SK-N-SH (cell line): Measurements from ENCODE around the gene RASGRF1. TPM values are rescaled to one million over a fixed set of nuclear protein-coding genes. Genes with fewer than 3 reads are reported as not detected.

Experiments
- CTCF ChIA-PET: fragments of 300-600, 350-600 bp; formaldehyde crosslinking; extraction: SDS; loops from one replicate; lab custom pipeline; 2021; lab: Yijun Ruan, JAX
- POLR2A ChIA-PET: fragments of 350-600 bp; sonication (Branson Sonifier 250); formaldehyde crosslinking; extraction: SDS; loops from one replicate; lab custom pipeline; 2020; ENCODE audit warnings: antibody characterized with exemption, inconsistent platforms; lab: Yijun Ruan, JAX
- DNase-seq: peaks from one replicate; pipeline ENCODE4 v3.0.0; 2012
- H2AFZ ChIP-seq: fragments of 200-600 bp; sonication (generic); 2 replicates; pipeline ENCODE4 v1.8.1; 2016; ENCODE audit warnings: antibody characterized with exemption, mild to moderate bottlenecking, low read depth
- H3F3A ChIP-seq: fragments of 200-600 bp; sonication (generic); replicated peaks from 2 replicates; pipeline ENCODE3; 2016; ENCODE audit warnings: antibody characterized with exemption, mild to moderate bottlenecking; ENCODE audit not compliant: insufficient read depth
- H3K27ac ChIP-seq, 2 experiments: fragments of 200-500 bp in 1 of 2; fragments of 200-600 bp in 1 of 2; sonication (Bioruptor generic) in 1 of 2; sonication (generic), shearing (Covaris generic) in 1 of 2; 2 replicates each; pipeline versions ENCODE4 v1.5.1 to v1.6.1; 2014 to 2016; ENCODE audit warnings: low read depth in 2 of 2, inconsistent platforms in 1 of 2, low read length in 1 of 2, mild to moderate bottlenecking in 1 of 2, mixed read lengths in 1 of 2
- H3K27me3 ChIP-seq: fragments of 200-600 bp; sonication (generic), shearing (Covaris generic); 2 replicates; pipeline ENCODE4 v1.6.1; 2016; ENCODE audit warnings: mixed run types; ENCODE audit not compliant: insufficient read depth
- H3K36me3 ChIP-seq, 2 experiments: fragments of 200-500 bp in 1 of 2; fragments of 200-600 bp in 1 of 2; sonication (Bioruptor generic) in 1 of 2; sonication (generic) in 1 of 2; replicated peaks in 1 of 2; 2 replicates each; pipeline versions ENCODE3 to v1.5.1; 2014 to 2016; ENCODE audit warnings: low read length in 1 of 2, mild to moderate bottlenecking in 1 of 2; ENCODE audit not compliant: insufficient read depth in 2 of 2, control insufficient read depth in 1 of 2
- H3K4me1 ChIP-seq, 2 experiments: fragments of 200-500 bp in 1 of 2; fragments of 200-600 bp in 1 of 2; sonication (Bioruptor generic) in 1 of 2; sonication (generic), shearing (Covaris generic) in 1 of 2; 2 replicates each; pipeline versions ENCODE4 v1.5.1 to v1.6.1; 2014 to 2016; ENCODE audit warnings: low read depth in 1 of 2, low read length in 1 of 2, mixed run types in 1 of 2; ENCODE audit not compliant: insufficient read depth in 2 of 2, control insufficient read depth in 1 of 2
- H3K4me2 ChIP-seq: fragments of 200-600 bp; sonication (generic), shearing (Covaris generic); 2 replicates; pipeline ENCODE4 v1.6.1; 2017; ENCODE audit warnings: mixed run types
- H3K4me3 ChIP-seq, 2 experiments: fragments of 200-500 bp in 1 of 2; fragments of 200-600 bp in 1 of 2; sonication (Bioruptor generic) in 1 of 2; sonication (generic), shearing (Covaris generic) in 1 of 2; 2 replicates each; pipeline versions ENCODE4 v1.5.1 to v1.8.1; 2014 to 2016; ENCODE audit warnings: low read depth in 2 of 2, inconsistent platforms in 1 of 2, low read length in 1 of 2, mild to moderate bottlenecking in 1 of 2, mixed read lengths in 1 of 2, moderate library complexity in 1 of 2
- H3K79me2 ChIP-seq: fragments of 200-600 bp; sonication (generic); 2 replicates; pipeline ENCODE4 v1.8.1; 2017; ENCODE audit warnings: mild to moderate bottlenecking; ENCODE audit not compliant: insufficient read depth
- H3K9ac ChIP-seq: fragments of 200-600 bp; sonication (generic); 2 replicates; pipeline ENCODE4 v1.6.1; 2017; ENCODE audit warnings: mixed run types
- H3K9me2 ChIP-seq: fragments of 200-600 bp; sonication (generic); 2 replicates; pipeline ENCODE4 v1.6.1; 2017; ENCODE audit warnings: mixed run types
- H3K9me3 ChIP-seq: fragments of 200-600 bp; sonication (generic); 2 replicates; pipeline ENCODE4 v1.6.1; 2017; ENCODE audit warnings: mixed run types, mild to moderate bottlenecking, moderate library complexity
- H4K20me1 ChIP-seq: fragments of 200-600 bp; sonication (generic); 2 replicates; pipeline ENCODE4 v1.6.1; 2017; ENCODE audit warnings: mild to moderate bottlenecking, mixed run types; ENCODE audit not compliant: insufficient read depth
- ELF1 ChIP-seq: IDR thresholded peaks from 2 replicates; pipeline ENCODE4 v1.4.0; 2012
- EP300 ChIP-seq, 2 experiments: IDR thresholded peaks; 2 replicates each; pipeline versions ENCODE4 v1.4.0 to v1.6.1; 2012; ENCODE audit warnings: borderline replicate concordance in 1 of 2, low read depth in 1 of 2, low read length in 1 of 2
- FOSL2 ChIP-seq: IDR thresholded peaks from 2 replicates; pipeline ENCODE4 v1.4.0; 2012; ENCODE audit warnings: low read depth, mild to moderate bottlenecking, moderate library complexity, borderline replicate concordance
- FOXJ3 ChIP-seq: sonication (generic); formaldehyde crosslinking; IDR thresholded peaks from 2 replicates; pipeline ENCODE4 v1.5.1; 2020; ENCODE audit warnings: mild to moderate bottlenecking, missing genetic modification reagents
- FOXM1 ChIP-seq: IDR thresholded peaks from 2 replicates; pipeline ENCODE4 v1.4.0; 2012; ENCODE audit warnings: low read depth, mild to moderate bottlenecking
- GABPA ChIP-seq: IDR thresholded peaks from 2 replicates; pipeline ENCODE4 v1.4.0; 2012; ENCODE audit warnings: low read depth, mild to moderate bottlenecking
- GATA2 ChIP-seq: sonication (generic); formaldehyde crosslinking; IDR thresholded peaks from 2 replicates; pipeline ENCODE4 v1.5.0; 2020; ENCODE audit warnings: mild to moderate bottlenecking, missing genetic modification reagents
- JUND ChIP-seq: IDR thresholded peaks from 2 replicates; pipeline ENCODE4 v1.4.0; 2012
- MEF2A ChIP-seq: IDR thresholded peaks from 2 replicates; pipeline ENCODE4 v1.4.0; 2012; ENCODE audit warnings: low read depth, borderline replicate concordance
- NFIC ChIP-seq: IDR thresholded peaks from 2 replicates; pipeline ENCODE4 v1.4.0; 2012; ENCODE audit warnings: borderline replicate concordance
- RAD21 ChIP-seq: IDR thresholded peaks from 2 replicates; pipeline ENCODE4 v1.6.1; 2012; ENCODE audit warnings: mild to moderate bottlenecking, low read length
- RCOR1 ChIP-seq: fragments of 150-350 bp; IDR thresholded peaks from 2 replicates; pipeline ENCODE4 v1.6.1; 2017; ENCODE audit warnings: antibody characterized with exemption, low read length
- RFX5 ChIP-seq: IDR thresholded peaks from 2 replicates; pipeline ENCODE4 v1.6.1; 2012; ENCODE audit warnings: mild to moderate bottlenecking, improper control_type of control experiment, low read length
- RXRA ChIP-seq: IDR thresholded peaks from 2 replicates; pipeline ENCODE4 v1.4.0; 2012; ENCODE audit warnings: low read depth, mild to moderate bottlenecking, borderline replicate concordance
- SIN3A ChIP-seq: IDR thresholded peaks from 2 replicates; pipeline ENCODE4 v1.6.1; 2012; ENCODE audit warnings: low read depth, mild to moderate bottlenecking, low read length, moderate library complexity, borderline replicate concordance
- SMC3 ChIP-seq: IDR thresholded peaks from 2 replicates; pipeline ENCODE4 v1.6.1; 2012; ENCODE audit warnings: low read depth, low read length, improper control_type of control experiment
- TAF1 ChIP-seq: IDR thresholded peaks from 2 replicates; pipeline ENCODE4 v1.6.1; 2012; ENCODE audit warnings: low read depth, mild to moderate bottlenecking, low read length, moderate library complexity, borderline replicate concordance
- TCF12 ChIP-seq: IDR thresholded peaks from 2 replicates; pipeline ENCODE4 v1.4.0; 2012
- TEAD4 ChIP-seq: IDR thresholded peaks from 2 replicates; pipeline ENCODE4 v1.4.0; 2012; ENCODE audit warnings: mild to moderate bottlenecking, borderline replicate concordance; ENCODE audit not compliant: insufficient read depth
- YY1 ChIP-seq: IDR thresholded peaks from 2 replicates; pipeline ENCODE4 v1.4.0; 2012; ENCODE audit warnings: low read depth, mild to moderate bottlenecking
- whole genome bisulfite sequencing: methylation state at CpG from one replicate; pipeline ENCODE4 v1.1.6; 2017; ENCODE audit warnings: low lambda C conversion rate; 5-methylcytosine and 5-hydroxymethylcytosine counted together
- polyA plus RNA-seq, 3 experiments: library from polyadenylated mRNA; depleted of rRNA; stranded (reverse); fragments of >200 nt; gene quantifications; 2 replicates each; pipeline ENCODE4 v1.2.3, GENCODE V29; 2012
- TF ChIP-seq, protein P1 (sequence below): fragments of 150-350 bp; IDR thresholded peaks from 2 replicates; pipeline ENCODE4 v1.6.1; 2016; ENCODE audit warnings: mild to moderate bottlenecking, low read depth, low read length
- TF ChIP-seq, protein P2 (sequence below): IDR thresholded peaks from 2 replicates; pipeline ENCODE4 v1.4.0; 2012; ENCODE audit warnings: low read depth, borderline replicate concordance
- TF ChIP-seq, protein P3 (sequence below): IDR thresholded peaks from 2 replicates; pipeline ENCODE4 v1.4.0; 2012; ENCODE audit warnings: low read depth
- TF ChIP-seq, protein P4 (sequence below): fragments of 200-600 bp; sonication (generic); IDR thresholded peaks from 2 replicates; pipeline ENCODE4 v1.6.1; 2017; ENCODE audit warnings: antibody characterized with exemption, mild to moderate bottlenecking, moderate library complexity
- TF ChIP-seq, protein P5 (sequence below): fragments of 150-350 bp; IDR thresholded peaks from 2 replicates; pipeline ENCODE4 v1.6.1; 2017; ENCODE audit warnings: antibody characterized with exemption, low read length, low read depth, borderline replicate concordance

RASGRF1 gene
- polyA plus RNA-seq, 1 of the 3 experiments (the other 2 are of a cell fraction) = 0.10 TPM

DNA sequence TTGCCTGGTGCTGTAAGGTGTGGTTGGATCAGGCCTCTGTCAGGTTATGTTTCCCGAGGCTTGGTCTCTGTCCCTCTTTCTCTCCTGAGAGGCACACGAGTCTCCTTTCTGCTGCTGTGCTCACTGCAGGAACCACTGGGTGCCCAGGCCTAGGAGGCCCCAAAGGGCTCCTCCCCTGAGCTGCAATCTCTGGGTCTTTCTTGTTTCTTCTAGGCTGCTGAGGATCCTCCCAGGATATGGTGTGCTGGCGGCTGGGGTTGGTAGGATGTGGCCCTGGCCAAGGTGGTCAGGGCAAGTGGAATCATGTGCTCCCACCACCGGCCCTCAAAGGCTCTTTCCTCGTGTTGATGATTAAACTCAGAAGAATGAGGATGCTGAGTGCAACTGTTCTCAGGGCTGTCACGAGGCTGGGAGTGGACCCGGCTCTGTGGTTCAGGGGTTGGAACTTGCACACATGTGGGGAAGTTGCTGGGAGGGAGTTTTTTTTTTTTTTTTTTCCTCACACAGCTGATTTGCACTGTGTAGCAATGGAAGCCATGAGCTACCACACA lies 102.1 kb downstream of the RASGRF1 start:
- Histone ChIP-seq H3K27ac (peak overlapping the region in 1 of 2 experiments; percentile 47; a peak in 2 of 4 replicates), H3K79me2 (no peaks in the 10 kb centered on the region), H3F3A (peaks cover 6% of the 10 kb centered on the region), H3K4me2 (no peak overlapping the region), H3K9me3 (no peaks in the 10 kb centered on the region), H2AFZ (peak overlapping the region; percentile 70), H3K9ac (no peak overlapping the region; the same call in 1 of the 2 replicates), H3K36me3 (no peaks in the 10 kb centered on the region), H3K4me1 (peaks cover 0 to 6% of the 10 kb centered on the region in 2 experiments; a peak in 2 of 4 replicates), H4K20me1 (no peaks in the 10 kb centered on the region), H3K4me3 (no peak overlapping the region), H3K27me3 (no peaks in the 10 kb centered on the region), H3K9me2 (no peaks in the 10 kb centered on the region)
- 27% methylated on average over 7 of the region's 7 CpGs for WGBS
- DNase-seq = no peak
- POLR2A ChIA-PET = no interaction called here
- CTCF ChIA-PET = interaction anchor here (0.9 to 1.8 kb wide), 4 partner anchors 10 to 79 kb away, joined by 3 to 9 read pairs (median 4); no protein-coding TSS in a partner anchor
- no peak for TF ChIP-seq MEF2A
- TF ChIP-seq JUND = peak; percentile 63
- TF ChIP-seq, protein P1, sequence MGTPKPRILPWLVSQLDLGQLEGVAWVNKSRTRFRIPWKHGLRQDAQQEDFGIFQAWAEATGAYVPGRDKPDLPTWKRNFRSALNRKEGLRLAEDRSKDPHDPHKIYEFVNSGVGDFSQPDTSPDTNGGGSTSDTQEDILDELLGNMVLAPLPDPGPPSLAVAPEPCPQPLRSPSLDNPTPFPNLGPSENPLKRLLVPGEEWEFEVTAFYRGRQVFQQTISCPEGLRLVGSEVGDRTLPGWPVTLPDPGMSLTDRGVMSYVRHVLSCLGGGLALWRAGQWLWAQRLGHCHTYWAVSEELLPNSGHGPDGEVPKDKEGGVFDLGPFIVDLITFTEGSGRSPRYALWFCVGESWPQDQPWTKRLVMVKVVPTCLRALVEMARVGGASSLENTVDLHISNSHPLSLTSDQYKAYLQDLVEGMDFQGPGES = no peak
- TF ChIP-seq RXRA = 0 out of 2 replicates have a peak, but pooled peaks have one; percentile 21
- no peak for TF ChIP-seq GATA2 (CRISPR knock-in tag)
- peak; percentile 34; the same call in 1 of the 2 replicates for TF ChIP-seq TEAD4
- TF ChIP-seq TCF12 = peak; percentile 58; the same call in 1 of the 2 replicates
- TF ChIP-seq, protein P2, sequence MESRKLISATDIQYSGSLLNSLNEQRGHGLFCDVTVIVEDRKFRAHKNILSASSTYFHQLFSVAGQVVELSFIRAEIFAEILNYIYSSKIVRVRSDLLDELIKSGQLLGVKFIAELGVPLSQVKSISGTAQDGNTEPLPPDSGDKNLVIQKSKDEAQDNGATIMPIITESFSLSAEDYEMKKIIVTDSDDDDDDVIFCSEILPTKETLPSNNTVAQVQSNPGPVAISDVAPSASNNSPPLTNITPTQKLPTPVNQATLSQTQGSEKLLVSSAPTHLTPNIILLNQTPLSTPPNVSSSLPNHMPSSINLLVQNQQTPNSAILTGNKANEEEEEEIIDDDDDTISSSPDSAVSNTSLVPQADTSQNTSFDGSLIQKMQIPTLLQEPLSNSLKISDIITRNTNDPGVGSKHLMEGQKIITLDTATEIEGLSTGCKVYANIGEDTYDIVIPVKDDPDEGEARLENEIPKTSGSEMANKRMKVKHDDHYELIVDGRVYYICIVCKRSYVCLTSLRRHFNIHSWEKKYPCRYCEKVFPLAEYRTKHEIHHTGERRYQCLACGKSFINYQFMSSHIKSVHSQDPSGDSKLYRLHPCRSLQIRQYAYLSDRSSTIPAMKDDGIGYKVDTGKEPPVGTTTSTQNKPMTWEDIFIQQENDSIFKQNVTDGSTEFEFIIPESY = no peak
- no peak for TF ChIP-seq GABPA
- TF ChIP-seq FOXJ3 (CRISPR knock-in tag) = no peak
- no peak for TF ChIP-seq FOXM1
- no peak for TF ChIP-seq SIN3A
- TF ChIP-seq YY1 = no peak
- peak; percentile 80 for TF ChIP-seq ELF1
- TF ChIP-seq, protein P3, sequence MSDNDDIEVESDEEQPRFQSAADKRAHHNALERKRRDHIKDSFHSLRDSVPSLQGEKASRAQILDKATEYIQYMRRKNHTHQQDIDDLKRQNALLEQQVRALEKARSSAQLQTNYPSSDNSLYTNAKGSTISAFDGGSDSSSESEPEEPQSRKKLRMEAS = peak; percentile 95
- no peak for TF ChIP-seq SMC3
- no peak for TF ChIP-seq TAF1
- TF ChIP-seq RFX5 = no peak
- TF ChIP-seq, protein P4, sequence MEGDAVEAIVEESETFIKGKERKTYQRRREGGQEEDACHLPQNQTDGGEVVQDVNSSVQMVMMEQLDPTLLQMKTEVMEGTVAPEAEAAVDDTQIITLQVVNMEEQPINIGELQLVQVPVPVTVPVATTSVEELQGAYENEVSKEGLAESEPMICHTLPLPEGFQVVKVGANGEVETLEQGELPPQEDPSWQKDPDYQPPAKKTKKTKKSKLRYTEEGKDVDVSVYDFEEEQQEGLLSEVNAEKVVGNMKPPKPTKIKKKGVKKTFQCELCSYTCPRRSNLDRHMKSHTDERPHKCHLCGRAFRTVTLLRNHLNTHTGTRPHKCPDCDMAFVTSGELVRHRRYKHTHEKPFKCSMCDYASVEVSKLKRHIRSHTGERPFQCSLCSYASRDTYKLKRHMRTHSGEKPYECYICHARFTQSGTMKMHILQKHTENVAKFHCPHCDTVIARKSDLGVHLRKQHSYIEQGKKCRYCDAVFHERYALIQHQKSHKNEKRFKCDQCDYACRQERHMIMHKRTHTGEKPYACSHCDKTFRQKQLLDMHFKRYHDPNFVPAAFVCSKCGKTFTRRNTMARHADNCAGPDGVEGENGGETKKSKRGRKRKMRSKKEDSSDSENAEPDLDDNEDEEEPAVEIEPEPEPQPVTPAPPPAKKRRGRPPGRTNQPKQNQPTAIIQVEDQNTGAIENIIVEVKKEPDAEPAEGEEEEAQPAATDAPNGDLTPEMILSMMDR = no peak
- TF ChIP-seq EP300 (IDR thresholded peaks at IDR 0.05; ENCODE audit: borderline replicate concordance in 1 of 2, low read depth in 1 of 2, low read length in 1 of 2) = no peak
- TF ChIP-seq RAD21 = no peak
- no peak for TF ChIP-seq RCOR1
- TF ChIP-seq FOSL2 = peak; percentile 68; the same call in 1 of the 2 replicates
- no peak for TF ChIP-seq NFIC
- TF ChIP-seq, protein P5, sequence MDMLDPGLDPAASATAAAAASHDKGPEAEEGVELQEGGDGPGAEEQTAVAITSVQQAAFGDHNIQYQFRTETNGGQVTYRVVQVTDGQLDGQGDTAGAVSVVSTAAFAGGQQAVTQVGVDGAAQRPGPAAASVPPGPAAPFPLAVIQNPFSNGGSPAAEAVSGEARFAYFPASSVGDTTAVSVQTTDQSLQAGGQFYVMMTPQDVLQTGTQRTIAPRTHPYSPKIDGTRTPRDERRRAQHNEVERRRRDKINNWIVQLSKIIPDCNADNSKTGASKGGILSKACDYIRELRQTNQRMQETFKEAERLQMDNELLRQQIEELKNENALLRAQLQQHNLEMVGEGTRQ = no peak
